Osteocyte (in vitro differentiated cells): Measurements from ENCODE around the gene MXI1. TPM values are rescaled to one million over a fixed set of nuclear protein-coding genes. Genes with fewer than 3 reads are reported as not detected.
"Not testable (repeated sequence)": the region's sequence is repeated elsewhere in the genome, so short reads cannot be mapped to it uniquely, and the experiment has no call there.

Experiments
- DNase-seq: peaks from one replicate; pipeline ENCODE4 v3.0.0; 2021; ENCODE audit warnings: mixed read lengths; ENCODE audit not compliant: unreplicated experiment; ENCODE audit errors: extremely low spot score
- H3K27ac Mint-ChIP-seq: one replicate; pipeline ENCODE4 v1.8.0; 2021; ENCODE audit warnings: mild to moderate bottlenecking, mixed read lengths; ENCODE audit not compliant: unreplicated experiment
- H3K27me3 Mint-ChIP-seq: one replicate; pipeline ENCODE4 v1.8.0; 2021; ENCODE audit warnings: mixed read lengths; ENCODE audit not compliant: unreplicated experiment
- H3K36me3 Mint-ChIP-seq: one replicate; pipeline ENCODE4 v1.8.0; 2021; ENCODE audit warnings: mixed read lengths; ENCODE audit not compliant: unreplicated experiment
- H3K4me1 Mint-ChIP-seq: one replicate; pipeline ENCODE4 v1.8.0; 2021; ENCODE audit warnings: mixed read lengths; ENCODE audit not compliant: unreplicated experiment
- H3K4me3 Mint-ChIP-seq: one replicate; pipeline ENCODE4 v1.8.0; 2021; ENCODE audit warnings: mild to moderate bottlenecking, moderate library complexity, mixed read lengths; ENCODE audit not compliant: unreplicated experiment
- H3K9me3 Mint-ChIP-seq: one replicate; pipeline ENCODE4 v1.8.0; 2021; ENCODE audit warnings: mixed read lengths; ENCODE audit not compliant: unreplicated experiment
- total RNA-seq: library from RNA; stranded (reverse); gene quantifications from 2 replicates; pipeline ENCODE4 v1.2.1, GENCODE V29; 2021
- TF ChIP-seq, protein P1 (sequence below): fragments of 200-600 bp; sonication (generic); IDR thresholded peaks from 2 replicates; pipeline ENCODE4 v1.5.0; 2021; ENCODE audit warnings: antibody characterized with exemption, mild to moderate bottlenecking, moderate library complexity

Gene MXI1
- total RNA-seq, 1 donor from 2014 or later: 32.2 TPM

- TF ChIP-seq, protein P1, sequence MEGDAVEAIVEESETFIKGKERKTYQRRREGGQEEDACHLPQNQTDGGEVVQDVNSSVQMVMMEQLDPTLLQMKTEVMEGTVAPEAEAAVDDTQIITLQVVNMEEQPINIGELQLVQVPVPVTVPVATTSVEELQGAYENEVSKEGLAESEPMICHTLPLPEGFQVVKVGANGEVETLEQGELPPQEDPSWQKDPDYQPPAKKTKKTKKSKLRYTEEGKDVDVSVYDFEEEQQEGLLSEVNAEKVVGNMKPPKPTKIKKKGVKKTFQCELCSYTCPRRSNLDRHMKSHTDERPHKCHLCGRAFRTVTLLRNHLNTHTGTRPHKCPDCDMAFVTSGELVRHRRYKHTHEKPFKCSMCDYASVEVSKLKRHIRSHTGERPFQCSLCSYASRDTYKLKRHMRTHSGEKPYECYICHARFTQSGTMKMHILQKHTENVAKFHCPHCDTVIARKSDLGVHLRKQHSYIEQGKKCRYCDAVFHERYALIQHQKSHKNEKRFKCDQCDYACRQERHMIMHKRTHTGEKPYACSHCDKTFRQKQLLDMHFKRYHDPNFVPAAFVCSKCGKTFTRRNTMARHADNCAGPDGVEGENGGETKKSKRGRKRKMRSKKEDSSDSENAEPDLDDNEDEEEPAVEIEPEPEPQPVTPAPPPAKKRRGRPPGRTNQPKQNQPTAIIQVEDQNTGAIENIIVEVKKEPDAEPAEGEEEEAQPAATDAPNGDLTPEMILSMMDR: no peak
- Mint-ChIP-seq H3K4me3 (no peak overlapping the region), H3K4me1 (peaks cover 7% of the 10 kb centered on the region), H3K36me3 (no peaks in the 10 kb centered on the region), H3K27me3 (peaks cover 33% of the 10 kb centered on the region), H3K27ac (no peak overlapping the region), H3K9me3 (no peaks in the 10 kb centered on the region)
- no peak for DNase-seq
Measured at GRCh38 chr10:110200503-110200902, 6.9 kb upstream of the MXI1 start.

GRCh38 chr10:110201046-110201445 is 6.4 kb upstream of the MXI1 start:
- peaks cover 11% of the 10 kb centered on the region for H3K4me1 Mint-ChIP-seq
- not testable (repeated sequence) for H3K36me3 Mint-ChIP-seq, H3K4me3 Mint-ChIP-seq, H3K9me3 Mint-ChIP-seq, H3K27ac Mint-ChIP-seq
- DNase-seq: peak; percentile 60
- peaks cover 27% of the 10 kb centered on the region for H3K27me3 Mint-ChIP-seq

DNA sequence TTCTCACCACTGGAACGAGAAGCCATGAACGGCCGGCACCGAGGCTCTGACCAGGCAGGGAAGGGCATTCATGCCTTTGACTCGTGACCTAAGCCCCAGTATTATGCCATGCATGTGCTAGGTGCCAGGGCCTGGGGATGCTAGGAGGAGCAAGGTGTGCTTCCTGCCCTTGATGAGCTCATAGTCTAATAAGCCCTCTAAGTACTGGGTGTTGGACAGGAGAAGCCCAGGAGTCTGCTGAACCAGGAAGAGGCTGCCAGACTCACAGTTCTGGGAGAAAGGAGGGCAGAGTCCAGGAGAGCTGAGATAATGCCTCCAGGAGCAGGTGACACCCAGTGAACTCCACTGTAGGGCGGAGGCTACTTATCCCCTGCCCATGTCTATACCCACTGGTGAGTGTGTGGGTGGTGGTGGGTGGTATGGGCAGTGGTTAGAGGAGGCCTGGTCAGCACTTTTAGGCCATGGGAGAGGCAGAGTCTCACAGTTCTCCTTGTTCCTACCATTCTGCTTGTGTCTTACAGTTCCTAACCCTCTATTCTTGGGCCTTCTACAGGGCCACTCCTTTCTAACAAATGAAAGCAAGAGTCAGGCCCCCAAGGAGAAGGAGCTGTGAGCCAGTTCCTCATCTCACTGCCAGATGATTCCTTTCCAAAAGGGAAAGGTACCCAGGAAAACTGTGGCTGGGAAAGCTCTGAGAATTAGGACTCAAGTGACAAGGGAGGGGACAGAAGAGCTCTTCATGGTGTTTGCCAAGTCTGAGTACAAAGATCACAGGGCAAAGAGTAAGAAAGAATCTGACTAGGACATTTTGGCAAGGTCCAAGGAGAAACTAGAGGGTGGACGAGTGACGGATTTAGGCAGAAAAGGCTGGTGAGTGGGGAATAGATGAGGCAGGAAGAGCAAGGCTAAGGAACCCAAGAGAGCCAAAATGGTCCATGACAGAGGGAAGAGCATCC is 3.6 kb upstream of the MXI1 start:
- H3K4me1 Mint-ChIP-seq: peaks cover 20% of the 10 kb centered on the region
- no peak overlapping the region for H3K4me3 Mint-ChIP-seq
- peak; percentile 72 for DNase-seq
- no peaks in the 10 kb centered on the region for H3K36me3 Mint-ChIP-seq
- H3K27ac Mint-ChIP-seq: no peak overlapping the region
- no peaks in the 10 kb centered on the region for H3K9me3 Mint-ChIP-seq
- peaks cover 10% of the 10 kb centered on the region for H3K27me3 Mint-ChIP-seq
- TF ChIP-seq, protein P1: no peak

DNA sequence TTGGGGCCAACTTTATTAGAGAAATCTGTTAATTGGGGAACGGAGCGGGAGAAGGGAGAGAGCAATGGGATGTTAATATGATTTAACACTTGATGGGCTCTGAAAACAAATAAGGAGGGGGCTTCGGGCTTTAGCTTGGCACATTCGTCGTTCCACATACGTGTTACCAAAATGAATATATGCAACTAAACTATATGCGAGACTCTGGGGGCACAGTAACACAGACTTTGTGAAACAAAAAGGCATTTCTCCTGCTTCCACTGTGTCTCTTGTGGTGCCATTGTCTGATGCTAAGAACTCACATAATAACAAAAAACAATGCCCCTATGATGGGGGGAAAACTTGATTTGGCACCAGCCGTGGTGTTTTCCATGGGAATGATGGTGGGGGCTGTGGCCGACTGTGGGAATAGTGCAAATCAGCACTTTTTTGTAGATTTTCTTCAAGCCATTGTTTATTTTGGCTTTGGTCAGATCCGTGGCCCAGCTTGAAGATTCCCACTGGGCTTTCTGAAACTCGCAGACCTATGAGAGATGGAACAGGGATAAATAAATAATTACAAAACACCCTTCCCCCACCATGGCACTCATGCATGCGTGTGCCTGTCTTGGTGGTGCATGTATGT is 2.2 kb upstream of the MXI1 start:
- H3K36me3 Mint-ChIP-seq: no peaks in the 10 kb centered on the region
- peaks cover 20% of the 10 kb centered on the region for H3K4me1 Mint-ChIP-seq
- H3K27ac Mint-ChIP-seq: no peak overlapping the region
- DNase-seq: peak; percentile 13
- peaks cover 7% of the 10 kb centered on the region for H3K27me3 Mint-ChIP-seq
- no peak overlapping the region for H3K4me3 Mint-ChIP-seq
- no peaks in the 10 kb centered on the region for H3K9me3 Mint-ChIP-seq
- TF ChIP-seq, protein P1: no peak

DNA sequence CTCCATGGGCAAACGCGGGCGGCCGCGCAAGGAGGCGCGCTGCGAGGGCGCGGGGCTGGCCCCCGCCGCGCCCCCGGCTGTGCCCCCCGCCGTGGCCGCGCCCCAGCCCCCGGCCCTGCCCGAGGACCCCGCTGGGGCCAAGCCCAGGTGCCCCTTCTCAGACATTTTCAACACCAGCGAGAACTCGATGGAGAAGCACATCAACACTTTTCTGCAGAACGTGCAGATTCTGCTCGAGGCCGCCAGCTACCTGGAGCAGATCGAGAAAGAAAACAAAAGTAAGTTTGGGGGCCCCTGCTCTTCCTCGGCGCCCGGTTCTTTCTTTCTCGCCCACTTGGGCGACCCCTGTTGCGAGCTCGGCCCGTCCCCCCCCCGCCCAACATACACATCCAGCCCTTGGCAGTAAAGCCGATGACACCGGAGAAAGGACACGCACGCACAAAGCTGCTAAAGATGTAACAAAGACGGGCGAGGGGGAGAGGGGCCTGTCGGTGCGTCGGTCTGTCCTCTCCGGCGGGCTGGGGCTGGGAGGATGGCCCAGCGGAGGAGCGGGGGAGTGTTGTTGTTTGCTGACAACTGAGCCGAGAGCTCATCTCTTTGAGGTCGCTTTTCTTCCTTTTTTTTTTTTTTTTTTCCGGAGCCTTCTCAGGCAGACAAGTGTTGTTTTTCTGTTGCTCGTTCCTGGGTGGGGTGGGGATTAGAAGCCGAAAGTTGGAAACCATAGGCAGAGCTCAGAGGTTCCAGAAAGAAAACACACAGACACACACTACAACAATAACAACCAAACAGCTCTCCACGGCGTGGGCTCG is 604 bp downstream of the MXI1 start:
- Mint-ChIP-seq H3K4me3 (peak overlapping the region; percentile 98), H3K36me3 (no peaks in the 10 kb centered on the region), H3K9me3 (no peaks in the 10 kb centered on the region), H3K27ac (peak overlapping the region; percentile 89), H3K4me1 (peaks cover 29% of the 10 kb centered on the region), H3K27me3 (peaks cover 4% of the 10 kb centered on the region)
- TF ChIP-seq, protein P1: no peak
- DNase-seq: no peak
